Measurements from ENCODE around the gene TNRC18.
"Not testable (repeated sequence)": the region's sequence is repeated elsewhere in the genome, so short reads cannot be mapped to it uniquely, and the experiment has no call there.

TNRC18 gene

DNA sequence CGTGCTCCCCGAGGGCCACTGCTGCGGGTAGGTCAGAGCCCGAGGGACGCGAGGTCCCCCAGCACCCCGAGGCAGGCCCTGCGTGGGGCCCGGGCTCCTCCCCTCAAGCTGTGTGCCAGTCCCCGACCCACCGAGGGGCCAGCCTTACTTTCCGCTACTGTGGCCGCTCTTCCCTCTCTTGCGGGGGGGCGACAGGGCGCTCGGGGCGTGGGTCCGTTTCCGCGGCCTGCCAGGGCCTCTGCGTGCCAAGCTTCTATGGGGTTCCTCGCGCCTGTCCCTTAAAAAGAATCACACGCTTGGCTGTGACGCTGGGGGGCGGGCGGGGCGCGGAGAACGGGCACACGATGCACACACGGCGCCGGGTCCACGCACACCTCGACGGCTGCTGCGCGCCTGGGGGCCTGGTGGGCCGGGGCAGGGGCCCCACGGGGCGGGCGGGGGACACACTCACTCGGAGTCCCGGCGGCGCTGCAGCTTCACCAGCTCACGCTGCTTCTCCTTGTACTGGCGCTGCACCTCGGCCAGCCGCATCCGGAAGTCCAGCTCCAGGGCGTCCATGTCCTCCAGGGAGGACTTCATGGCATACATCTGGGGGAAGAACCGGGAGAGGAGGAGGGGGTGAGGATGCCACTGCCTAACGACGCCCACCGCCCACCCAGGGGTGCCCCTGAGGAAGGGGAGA lies 62.0 kb downstream of the TNRC18 start:
- no peak for DNase-seq (ENCODE audit: low read depth)
- TF ChIP-seq, protein P1, sequence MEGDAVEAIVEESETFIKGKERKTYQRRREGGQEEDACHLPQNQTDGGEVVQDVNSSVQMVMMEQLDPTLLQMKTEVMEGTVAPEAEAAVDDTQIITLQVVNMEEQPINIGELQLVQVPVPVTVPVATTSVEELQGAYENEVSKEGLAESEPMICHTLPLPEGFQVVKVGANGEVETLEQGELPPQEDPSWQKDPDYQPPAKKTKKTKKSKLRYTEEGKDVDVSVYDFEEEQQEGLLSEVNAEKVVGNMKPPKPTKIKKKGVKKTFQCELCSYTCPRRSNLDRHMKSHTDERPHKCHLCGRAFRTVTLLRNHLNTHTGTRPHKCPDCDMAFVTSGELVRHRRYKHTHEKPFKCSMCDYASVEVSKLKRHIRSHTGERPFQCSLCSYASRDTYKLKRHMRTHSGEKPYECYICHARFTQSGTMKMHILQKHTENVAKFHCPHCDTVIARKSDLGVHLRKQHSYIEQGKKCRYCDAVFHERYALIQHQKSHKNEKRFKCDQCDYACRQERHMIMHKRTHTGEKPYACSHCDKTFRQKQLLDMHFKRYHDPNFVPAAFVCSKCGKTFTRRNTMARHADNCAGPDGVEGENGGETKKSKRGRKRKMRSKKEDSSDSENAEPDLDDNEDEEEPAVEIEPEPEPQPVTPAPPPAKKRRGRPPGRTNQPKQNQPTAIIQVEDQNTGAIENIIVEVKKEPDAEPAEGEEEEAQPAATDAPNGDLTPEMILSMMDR (IDR thresholded peaks at IDR 0.05; ENCODE audit: control insufficient read depth, insufficient read depth, low read depth, low read length, missing control alignments), result no peak
- H3K4me3 ChIP-seq (ENCODE audit: control insufficient read depth, low read depth, low read length), result no peak overlapping the region

- TF ChIP-seq, protein P1 (IDR thresholded peaks at IDR 0.05; ENCODE audit: control insufficient read depth, insufficient read depth, low read depth, low read length, missing control alignments), result no peak
- no peak overlapping the region for H3K4me3 ChIP-seq (ENCODE audit: control insufficient read depth, low read depth, low read length)
- no peak for DNase-seq (ENCODE audit: low read depth)
These were observed 62.7 kb downstream of the TNRC18 start for GRCh38 chr7:5360971-5361370.

GRCh38 chr7:5360451-5360850 lies 63.2 kb downstream of the TNRC18 start:
- TF ChIP-seq, protein P1 (IDR thresholded peaks at IDR 0.05; ENCODE audit: control insufficient read depth, insufficient read depth, low read depth, low read length, missing control alignments), result no peak
- DNase-seq (ENCODE audit: low read depth), result no peak
- H3K4me3 ChIP-seq (ENCODE audit: control insufficient read depth, low read depth, low read length), result no peak overlapping the region

- not testable (repeated sequence) for H3K4me3 ChIP-seq (ENCODE audit: control insufficient read depth, low read depth, low read length); DNase-seq (ENCODE audit: low read depth)
These were observed 63.6 kb downstream of the TNRC18 start for GRCh38 chr7:5360021-5360420.

- H3K4me3 ChIP-seq (ENCODE audit: control insufficient read depth, low read depth, low read length), result no peak overlapping the region
- no peak for DNase-seq (ENCODE audit: low read depth)
- TF ChIP-seq, protein P1 (IDR thresholded peaks at IDR 0.05; ENCODE audit: control insufficient read depth, insufficient read depth, low read depth, low read length, missing control alignments), result no peak
These were observed 64.3 kb downstream of the TNRC18 start for GRCh38 chr7:5359344-5359743.

- no peak overlapping the region for H3K4me3 ChIP-seq (ENCODE audit: control insufficient read depth, low read depth, low read length)
- TF ChIP-seq, protein P1 (IDR thresholded peaks at IDR 0.05; ENCODE audit: control insufficient read depth, insufficient read depth, low read depth, low read length, missing control alignments), result no peak
- no peak for DNase-seq (ENCODE audit: low read depth)
These were observed 65.7 kb downstream of the TNRC18 start for GRCh38 chr7:5357951-5358350.

DNA sequence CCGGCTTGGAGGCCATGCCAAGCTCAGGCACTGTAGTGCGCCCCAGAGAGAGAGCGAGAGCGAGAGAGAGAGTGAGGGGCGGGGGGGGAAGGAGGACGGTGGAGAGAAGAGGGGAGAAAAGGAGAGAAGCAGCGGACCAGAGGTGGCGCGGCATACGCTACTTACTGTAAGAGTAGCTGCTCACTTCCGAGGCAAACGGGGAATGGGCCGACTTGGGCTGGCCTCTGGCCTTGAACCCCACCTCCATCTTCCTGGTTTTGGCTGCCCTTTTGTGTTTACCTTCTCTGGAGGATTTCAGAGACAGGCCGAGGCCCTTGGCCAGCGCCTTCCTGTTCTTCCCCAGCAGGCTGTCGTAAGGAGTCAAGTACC lies 66.9 kb downstream of the TNRC18 start:
- TF ChIP-seq, protein P1 (IDR thresholded peaks at IDR 0.05; ENCODE audit: control insufficient read depth, insufficient read depth, low read depth, low read length, missing control alignments), result no peak
- H3K4me3 ChIP-seq (ENCODE audit: control insufficient read depth, low read depth, low read length), result no peak overlapping the region

More for the DNA sequence above, 66.9 kb downstream of the TNRC18 start:
- DNase-seq (ENCODE audit: low read depth), result no peak

Measured in AG09309 (cell line).